HepG2 (cell line): ENCODE measurements around the gene MRPL18. TPM values are rescaled to one million over a fixed set of nuclear protein-coding genes. Genes with fewer than 3 reads are reported as not detected.

Experiments
- DNMT3B ChIP-seq: conservative IDR thresholded peaks from 2 replicates; pipeline ENCODE4 v1.6.1; 2016; ENCODE audit warnings: missing biosample characterization, control low read depth
- ELF4 ChIP-seq: sonication (generic); formaldehyde crosslinking; IDR thresholded peaks from 2 replicates; pipeline ENCODE4 v1.5.0; 2020; ENCODE audit warnings: missing genetic modification reagents, mild to moderate bottlenecking, moderate library complexity, borderline replicate concordance
- HDAC2 ChIP-seq: sonication (generic); formaldehyde crosslinking; IDR thresholded peaks from 2 replicates; pipeline ENCODE4 v1.4.0; 2020; ENCODE audit warnings: missing genetic modification reagents
- JARID2 ChIP-seq: sonication (generic); formaldehyde crosslinking; IDR thresholded peaks from 2 replicates; pipeline ENCODE4 v1.8.1; 2023; ENCODE audit warnings: missing genetic modification reagents, inconsistent platforms; ENCODE audit not compliant: insufficient replicate concordance
- NFATC3 ChIP-seq: sonication (generic); formaldehyde crosslinking; IDR thresholded peaks from 2 replicates; pipeline ENCODE4 v1.5.1; 2020; ENCODE audit warnings: mild to moderate bottlenecking, missing genetic modification reagents
- NFRKB ChIP-seq: fragments of 450-650 bp; IDR thresholded peaks from 2 replicates; pipeline ENCODE4 v1.6.1; 2017
- SMAD9 ChIP-seq: sonication (generic); formaldehyde crosslinking; IDR thresholded peaks from 2 replicates; pipeline ENCODE4 v1.5.1; 2020; ENCODE audit warnings: mild to moderate bottlenecking, missing genetic modification reagents
- SMARCE1 ChIP-seq: fragments of 450-650 bp; IDR thresholded peaks from 2 replicates; pipeline ENCODE4 v1.6.1; 2017; ENCODE audit warnings: borderline replicate concordance
- SOX5 ChIP-seq: IDR thresholded peaks from 2 replicates; pipeline ENCODE4 v1.6.1; 2016; ENCODE audit warnings: borderline replicate concordance
- ZEB1 ChIP-seq: IDR thresholded peaks from 2 replicates; pipeline ENCODE4 v1.6.1; 2012; ENCODE audit warnings: mild to moderate bottlenecking, low read depth, inconsistent platforms; ENCODE audit not compliant: insufficient replicate concordance
- ZNF12 ChIP-seq: sonication (generic); formaldehyde crosslinking; IDR thresholded peaks from 2 replicates; pipeline ENCODE4 v1.5.0; 2020; ENCODE audit warnings: missing genetic modification reagents
- ZNF230 ChIP-seq: sonication (generic); formaldehyde crosslinking; IDR thresholded peaks from 2 replicates; pipeline ENCODE4 v1.4.0; 2020; ENCODE audit warnings: mild to moderate bottlenecking, missing genetic modification reagents
- ZNF432 ChIP-seq: sonication (generic); formaldehyde crosslinking; IDR thresholded peaks from 2 replicates; pipeline ENCODE4 v1.5.0; 2020; ENCODE audit warnings: missing genetic modification reagents, mild to moderate bottlenecking, borderline replicate concordance
- ZNF850 ChIP-seq: sonication (generic); formaldehyde crosslinking; conservative IDR thresholded peaks from 2 replicates; pipeline ENCODE4 v1.9.0; 2021; ENCODE audit warnings: mild to moderate bottlenecking, missing genetic modification reagents
- polyA plus RNA-seq, 8 experiments: library from polyadenylated mRNA; depleted of rRNA in 3 of 8; stranded (reverse) in 7 of 8; unstranded in 1 of 8; fragments of >200 nt; fragmentation: Illumina TruSeq in 4 of 8; extraction: Trizol in 4 of 8; gene quantifications; 2 replicates each; pipeline versions ENCODE4 v1.2.1 to v1.2.3, GENCODE V29; 2011 to 2016; ENCODE audit warnings: low read depth in 4 of 8, missing spikeins in 1 of 8, mixed read lengths in 1 of 8; ENCODE audit not compliant: insufficient read depth in 1 of 8
- total RNA-seq, 5 experiments: library from RNA; depleted of rRNA; stranded (reverse); fragments of >200 nt; fragmentation: Illumina TruSeq; extraction: Trizol; gene quantifications; 2 replicates each; pipeline ENCODE4 v1.2.3, GENCODE V29; 2016; ENCODE audit warnings: low read depth in 1 of 5
- TF ChIP-seq, protein P1 (sequence below): sonication (generic); formaldehyde crosslinking; IDR thresholded peaks from 2 replicates; pipeline ENCODE4 v1.5.0; 2020; ENCODE audit warnings: missing genetic modification reagents
- TF ChIP-seq, protein P2 (sequence below): sonication (generic); formaldehyde crosslinking; IDR thresholded peaks from 2 replicates; pipeline ENCODE4 v1.5.1; 2020; ENCODE audit warnings: missing genetic modification reagents, mild to moderate bottlenecking, borderline replicate concordance
- TF ChIP-seq, protein P3 (sequence below): sonication (generic); formaldehyde crosslinking; IDR thresholded peaks from 2 replicates; pipeline ENCODE4 v1.4.0; 2020; ENCODE audit warnings: missing genetic modification reagents, borderline replicate concordance
- TF ChIP-seq, protein P4 (sequence below): sonication (generic); formaldehyde crosslinking; IDR thresholded peaks from 2 replicates; pipeline ENCODE4 v1.4.0; 2020; ENCODE audit warnings: missing genetic modification reagents
- TF ChIP-seq, protein P5 (sequence below): sonication (generic); formaldehyde crosslinking; conservative IDR thresholded peaks from 2 replicates; pipeline ENCODE4 v1.4.0; 2020; ENCODE audit warnings: missing genetic modification reagents

Gene MRPL18
- total and polyA plus RNA-seq, 2 of the 13 experiments (the other 11 are each of a cell fraction or from before 2014, with no cell fraction given): 85.6 to 176 TPM

DNA sequence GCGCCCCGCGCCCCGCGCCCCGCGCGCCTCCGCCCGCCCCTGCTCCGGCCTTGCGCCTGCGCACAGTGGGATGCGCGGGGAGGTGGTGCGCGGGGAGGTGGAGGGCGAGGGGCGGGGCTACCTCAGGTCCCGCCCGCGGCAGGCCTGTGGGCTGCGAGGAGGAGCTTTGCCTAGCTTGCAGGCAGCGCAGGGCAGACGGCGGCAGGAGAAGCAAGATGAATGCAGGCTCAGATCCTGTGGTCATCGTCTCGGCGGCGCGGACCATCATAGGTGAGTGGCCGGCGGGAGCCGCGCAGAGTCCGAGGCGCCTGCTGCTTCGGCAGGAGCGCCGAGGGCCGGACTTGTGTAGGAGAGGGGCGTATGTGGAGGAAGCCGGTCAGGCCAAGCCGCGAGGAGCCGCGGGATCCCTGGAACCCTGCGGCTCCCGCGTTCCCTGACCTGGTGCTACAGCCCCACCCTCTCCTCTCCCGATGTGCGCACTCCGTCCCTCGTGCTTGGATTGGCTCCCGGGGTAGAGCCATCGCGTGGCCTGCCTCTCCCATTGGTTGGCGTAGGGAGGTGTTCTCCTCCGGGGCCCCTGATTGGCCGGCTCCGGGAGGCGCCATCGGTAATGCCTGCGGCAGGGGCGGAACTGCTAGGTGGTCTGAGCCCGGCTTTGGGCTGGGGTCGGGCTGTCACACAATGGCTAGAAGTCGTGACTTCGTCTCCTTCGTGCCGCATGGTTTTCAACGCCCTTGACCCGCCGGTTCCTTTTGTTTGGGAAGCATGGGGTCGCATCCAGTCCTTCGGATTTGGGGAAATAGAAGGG lies 28.2 kb upstream of the MRPL18 start, which contains the start of gene ACAT2 (continued):
- TF ChIP-seq, protein P1, sequence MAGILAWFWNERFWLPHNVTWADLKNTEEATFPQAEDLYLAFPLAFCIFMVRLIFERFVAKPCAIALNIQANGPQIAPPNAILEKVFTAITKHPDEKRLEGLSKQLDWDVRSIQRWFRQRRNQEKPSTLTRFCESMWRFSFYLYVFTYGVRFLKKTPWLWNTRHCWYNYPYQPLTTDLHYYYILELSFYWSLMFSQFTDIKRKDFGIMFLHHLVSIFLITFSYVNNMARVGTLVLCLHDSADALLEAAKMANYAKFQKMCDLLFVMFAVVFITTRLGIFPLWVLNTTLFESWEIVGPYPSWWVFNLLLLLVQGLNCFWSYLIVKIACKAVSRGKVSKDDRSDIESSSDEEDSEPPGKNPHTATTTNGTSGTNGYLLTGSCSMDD (CRISPR knock-in tag): no peak
- no peak; the same call in 1 of the 2 replicates for TF ChIP-seq DNMT3B
- peak; percentile 67; the same call in 1 of the 2 replicates for TF ChIP-seq ELF4 (CRISPR knock-in tag)
- TF ChIP-seq, protein P2, sequence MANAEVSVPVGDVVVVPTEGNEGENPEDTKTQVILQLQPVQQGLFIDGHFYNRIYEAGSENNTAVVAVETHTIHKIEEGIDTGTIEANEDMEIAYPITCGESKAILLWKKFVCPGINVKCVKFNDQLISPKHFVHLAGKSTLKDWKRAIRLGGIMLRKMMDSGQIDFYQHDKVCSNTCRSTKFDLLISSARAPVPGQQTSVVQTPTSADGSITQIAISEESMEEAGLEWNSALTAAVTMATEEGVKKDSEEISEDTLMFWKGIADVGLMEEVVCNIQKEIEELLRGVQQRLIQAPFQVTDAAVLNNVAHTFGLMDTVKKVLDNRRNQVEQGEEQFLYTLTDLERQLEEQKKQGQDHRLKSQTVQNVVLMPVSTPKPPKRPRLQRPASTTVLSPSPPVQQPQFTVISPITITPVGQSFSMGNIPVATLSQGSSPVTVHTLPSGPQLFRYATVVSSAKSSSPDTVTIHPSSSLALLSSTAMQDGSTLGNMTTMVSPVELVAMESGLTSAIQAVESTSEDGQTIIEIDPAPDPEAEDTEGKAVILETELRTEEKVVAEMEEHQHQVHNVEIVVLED (CRISPR knock-in tag): peak; percentile 85
- peak; percentile 80 for TF ChIP-seq ZNF230 (CRISPR knock-in tag)
- peak; percentile 77 for TF ChIP-seq ZEB1
- TF ChIP-seq, protein P3, sequence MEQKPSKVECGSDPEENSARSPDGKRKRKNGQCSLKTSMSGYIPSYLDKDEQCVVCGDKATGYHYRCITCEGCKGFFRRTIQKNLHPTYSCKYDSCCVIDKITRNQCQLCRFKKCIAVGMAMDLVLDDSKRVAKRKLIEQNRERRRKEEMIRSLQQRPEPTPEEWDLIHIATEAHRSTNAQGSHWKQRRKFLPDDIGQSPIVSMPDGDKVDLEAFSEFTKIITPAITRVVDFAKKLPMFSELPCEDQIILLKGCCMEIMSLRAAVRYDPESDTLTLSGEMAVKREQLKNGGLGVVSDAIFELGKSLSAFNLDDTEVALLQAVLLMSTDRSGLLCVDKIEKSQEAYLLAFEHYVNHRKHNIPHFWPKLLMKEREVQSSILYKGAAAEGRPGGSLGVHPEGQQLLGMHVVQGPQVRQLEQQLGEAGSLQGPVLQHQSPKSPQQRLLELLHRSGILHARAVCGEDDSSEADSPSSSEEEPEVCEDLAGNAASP: peak; percentile 10; the same call in 1 of the 2 replicates
- peak; percentile 69; the same call in 1 of the 2 replicates for TF ChIP-seq SOX5 (CRISPR knock-in tag)
- TF ChIP-seq JARID2 (CRISPR knock-in tag): peak; percentile 62
- TF ChIP-seq, protein P4, sequence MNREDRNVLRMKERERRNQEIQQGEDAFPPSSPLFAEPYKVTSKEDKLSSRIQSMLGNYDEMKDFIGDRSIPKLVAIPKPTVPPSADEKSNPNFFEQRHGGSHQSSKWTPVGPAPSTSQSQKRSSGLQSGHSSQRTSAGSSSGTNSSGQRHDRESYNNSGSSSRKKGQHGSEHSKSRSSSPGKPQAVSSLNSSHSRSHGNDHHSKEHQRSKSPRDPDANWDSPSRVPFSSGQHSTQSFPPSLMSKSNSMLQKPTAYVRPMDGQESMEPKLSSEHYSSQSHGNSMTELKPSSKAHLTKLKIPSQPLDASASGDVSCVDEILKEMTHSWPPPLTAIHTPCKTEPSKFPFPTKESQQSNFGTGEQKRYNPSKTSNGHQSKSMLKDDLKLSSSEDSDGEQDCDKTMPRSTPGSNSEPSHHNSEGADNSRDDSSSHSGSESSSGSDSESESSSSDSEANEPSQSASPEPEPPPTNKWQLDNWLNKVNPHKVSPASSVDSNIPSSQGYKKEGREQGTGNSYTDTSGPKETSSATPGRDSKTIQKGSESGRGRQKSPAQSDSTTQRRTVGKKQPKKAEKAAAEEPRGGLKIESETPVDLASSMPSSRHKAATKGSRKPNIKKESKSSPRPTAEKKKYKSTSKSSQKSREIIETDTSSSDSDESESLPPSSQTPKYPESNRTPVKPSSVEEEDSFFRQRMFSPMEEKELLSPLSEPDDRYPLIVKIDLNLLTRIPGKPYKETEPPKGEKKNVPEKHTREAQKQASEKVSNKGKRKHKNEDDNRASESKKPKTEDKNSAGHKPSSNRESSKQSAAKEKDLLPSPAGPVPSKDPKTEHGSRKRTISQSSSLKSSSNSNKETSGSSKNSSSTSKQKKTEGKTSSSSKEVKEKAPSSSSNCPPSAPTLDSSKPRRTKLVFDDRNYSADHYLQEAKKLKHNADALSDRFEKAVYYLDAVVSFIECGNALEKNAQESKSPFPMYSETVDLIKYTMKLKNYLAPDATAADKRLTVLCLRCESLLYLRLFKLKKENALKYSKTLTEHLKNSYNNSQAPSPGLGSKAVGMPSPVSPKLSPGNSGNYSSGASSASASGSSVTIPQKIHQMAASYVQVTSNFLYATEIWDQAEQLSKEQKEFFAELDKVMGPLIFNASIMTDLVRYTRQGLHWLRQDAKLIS (CRISPR knock-in tag): peak; percentile 85; the same call in 1 of the 2 replicates
- no peak for TF ChIP-seq NFRKB
- TF ChIP-seq, protein P5, sequence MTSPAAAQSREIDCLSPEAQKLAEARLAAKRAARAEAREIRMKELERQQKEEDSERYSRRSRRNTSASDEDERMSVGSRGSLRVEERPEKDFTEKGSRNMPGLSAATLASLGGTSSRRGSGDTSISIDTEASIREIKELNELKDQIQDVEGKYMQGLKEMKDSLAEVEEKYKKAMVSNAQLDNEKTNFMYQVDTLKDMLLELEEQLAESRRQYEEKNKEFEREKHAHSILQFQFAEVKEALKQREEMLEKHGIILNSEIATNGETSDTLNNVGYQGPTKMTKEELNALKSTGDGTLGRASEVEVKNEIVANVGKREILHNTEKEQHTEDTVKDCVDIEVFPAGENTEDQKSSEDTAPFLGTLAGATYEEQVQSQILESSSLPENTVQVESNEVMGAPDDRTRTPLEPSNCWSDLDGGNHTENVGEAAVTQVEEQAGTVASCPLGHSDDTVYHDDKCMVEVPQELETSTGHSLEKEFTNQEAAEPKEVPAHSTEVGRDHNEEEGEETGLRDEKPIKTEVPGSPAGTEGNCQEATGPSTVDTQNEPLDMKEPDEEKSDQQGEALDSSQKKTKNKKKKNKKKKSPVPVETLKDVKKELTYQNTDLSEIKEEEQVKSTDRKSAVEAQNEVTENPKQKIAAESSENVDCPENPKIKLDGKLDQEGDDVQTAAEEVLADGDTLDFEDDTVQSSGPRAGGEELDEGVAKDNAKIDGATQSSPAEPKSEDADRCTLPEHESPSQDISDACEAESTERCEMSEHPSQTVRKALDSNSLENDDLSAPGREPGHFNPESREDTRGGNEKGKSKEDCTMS (CRISPR knock-in tag): peak; percentile 63; the same call in 1 of the 2 replicates
- TF ChIP-seq ZNF850 (CRISPR knock-in tag): no peak
- TF ChIP-seq SMAD9 (CRISPR knock-in tag): no peak; the same call in 1 of the 2 replicates
- TF ChIP-seq ZNF12 (CRISPR knock-in tag): peak; percentile 67
- TF ChIP-seq SMARCE1: no peak
- TF ChIP-seq HDAC2: no peak
- TF ChIP-seq ZNF432 (CRISPR knock-in tag): 0 out of 2 replicates have a peak, but pooled peaks have one; percentile 71
- peak; percentile 82 for TF ChIP-seq NFATC3
